Colonic mucosa (tissue), 4 donors: ENCODE measurements around the gene NEU1. TPM values are rescaled to one million over a fixed set of nuclear protein-coding genes. Genes with fewer than 3 reads are reported as not detected.

Source experiments
- DNase-seq: peaks from one replicate; pipeline ENCODE4 v3.0.0-alpha.2; 2020
- H3K27ac ChIP-seq: fragments of 200-600 bp; one replicate; pipeline ENCODE4 v1.8.0; 2021
- H3K27me3 ChIP-seq: fragments of 200-600 bp; one replicate; pipeline ENCODE4 v1.8.0; 2021
- H3K36me3 ChIP-seq: fragments of 200-600 bp; one replicate; pipeline ENCODE4 v1.8.0; 2021
- H3K4me1 ChIP-seq: fragments of 200-600 bp; one replicate; pipeline ENCODE4 v1.8.0; 2021; ENCODE audit warnings: mild to moderate bottlenecking
- H3K4me3 ChIP-seq: fragments of 200-600 bp; one replicate; pipeline ENCODE4 v1.8.0; 2021
- H3K9ac ChIP-seq, 2 donors: one replicate each; pipeline ENCODE4 v1.7.0; 2013; ENCODE audit warnings: control low read depth in 2 of 2, low read depth in 2 of 2, low read length in 2 of 2
- H3K9me3 ChIP-seq: fragments of 200-600 bp; one replicate; pipeline ENCODE4 v1.8.0; 2021
- CTCF ChIP-seq: fragments of 200-600 bp; IDR thresholded peaks from one replicate; pipeline ENCODE4 v1.8.0; 2022; ENCODE audit warnings: antibody characterized with exemption, mild to moderate bottlenecking
- intact Hi-C: fragments of 100-400 bp; cut with DNase I; formaldehyde crosslinking; loops from one replicate; pipeline ENCODE4 v1.14.1; 2022
- total RNA-seq, 2 donors: library from RNA; stranded (reverse); fragmentation: NEBNext Ultra II Directional in 1 of 2; extraction: Animal tissue kit (Norgen Biotek cat#: 25700) in 1 of 2; gene quantifications; one replicate each; pipeline ENCODE4 v1.2.1, GENCODE V29; 2021
- donor health status: healthy.
- donor health status: DM: no; HTN: no; CAD: no.
- donor health status: DM: no; HTN: no; CAD: no.

NEU1 gene
- total RNA-seq, 2 donors from 2014 or later: 33.8 to 47.4 TPM

- intact Hi-C loops: loop anchor here (5.0 kb wide), 1 partner anchor 51 kb away; no protein-coding TSS in a partner anchor
- Histone ChIP-seq H3K4me3 (peak overlapping the region; percentile 50), H3K36me3 (no peaks in the 10 kb centered on the region), H3K9ac (peak overlapping the region; percentile 47 to 85), H3K9me3 (no peaks in the 10 kb centered on the region), H3K4me1 (no peaks in the 10 kb centered on the region), H3K27me3 (no peaks in the 10 kb centered on the region), H3K27ac (peak overlapping the region; percentile 82)
- no peak for TF ChIP-seq CTCF
- DNase-seq: peak; percentile 47
Measured at GRCh38 chr6:31900917-31901414, 38.3 kb upstream of the NEU1 start.

DNA sequence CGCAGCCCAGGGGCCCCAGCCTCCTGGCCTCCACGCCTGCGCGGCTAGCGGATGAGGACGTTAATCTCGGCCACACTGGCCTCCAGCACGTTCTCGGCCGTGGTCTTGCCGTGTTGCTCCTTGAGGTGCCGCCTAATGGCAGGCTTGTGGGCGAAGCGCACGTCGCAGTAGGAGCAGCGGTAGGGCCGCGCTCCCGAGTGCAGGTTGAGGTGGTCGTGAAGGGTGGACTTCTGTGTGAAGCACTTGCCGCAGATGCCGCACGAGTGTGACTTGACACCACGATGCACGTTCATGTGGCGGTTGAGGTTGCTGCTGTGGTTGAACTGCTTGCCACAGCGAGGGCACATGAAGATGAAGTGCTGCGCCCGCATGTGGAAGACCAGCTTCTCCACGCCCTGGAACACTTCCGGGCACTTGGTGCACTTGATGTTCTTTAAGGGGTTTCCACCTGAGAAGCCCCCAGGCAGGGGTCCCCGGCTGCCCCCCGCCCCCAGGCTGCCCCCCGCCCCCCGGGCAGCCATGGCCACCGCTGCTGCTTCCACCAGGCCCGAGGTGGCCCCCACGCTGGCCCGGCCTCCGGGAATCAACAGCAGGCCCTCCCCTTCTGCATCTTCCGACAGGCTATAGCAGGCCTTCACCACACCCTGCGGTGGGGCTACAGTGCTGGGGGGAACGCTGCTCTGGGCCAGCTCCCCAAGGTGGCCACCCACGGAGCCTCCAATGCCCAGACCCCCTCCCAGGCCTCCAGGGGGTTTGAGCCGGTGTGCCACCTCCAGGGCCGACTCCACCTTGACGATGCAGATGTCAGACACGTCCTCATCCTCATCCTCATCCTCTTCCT, 37.5 kb upstream of the NEU1 start:
- H3K27me3 ChIP-seq: no peaks in the 10 kb centered on the region
- H3K27ac ChIP-seq: no peak overlapping the region
- intact Hi-C loops: loop anchor here (5.0 kb wide), 1 partner anchor 52 kb away; no protein-coding TSS in a partner anchor
- TF ChIP-seq CTCF: no peak
- H3K4me3 ChIP-seq: no peak overlapping the region
- no peak for DNase-seq
- H3K9ac ChIP-seq: no peak overlapping the region
- no peaks in the 10 kb centered on the region for H3K36me3 ChIP-seq
- H3K4me1 ChIP-seq: no peaks in the 10 kb centered on the region
- no peaks in the 10 kb centered on the region for H3K9me3 ChIP-seq

DNA sequence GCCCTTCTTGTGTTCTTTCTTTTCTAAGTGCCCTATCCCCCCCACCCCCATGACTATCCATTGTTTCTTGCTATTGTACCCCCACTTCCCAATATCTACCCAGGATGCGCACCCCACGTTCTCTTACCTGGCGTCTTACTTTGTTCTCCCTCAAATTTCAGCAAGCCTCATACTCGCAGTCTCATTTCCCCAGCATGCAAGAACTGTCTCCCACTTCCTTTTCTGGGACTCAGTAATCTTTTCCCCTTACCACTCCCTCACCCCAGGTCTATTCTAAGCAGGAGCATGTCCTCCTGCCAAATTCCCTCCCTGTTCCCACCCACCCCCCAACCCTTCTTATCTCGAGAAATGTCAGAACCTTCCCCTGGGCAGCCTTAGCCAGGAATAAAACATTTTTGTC, 36.6 kb upstream of the NEU1 start:
- intact Hi-C loops: no loop called here
- Histone ChIP-seq H3K9ac (no peak overlapping the region), H3K9me3 (no peaks in the 10 kb centered on the region), H3K36me3 (no peaks in the 10 kb centered on the region), H3K4me3 (no peak overlapping the region), H3K27me3 (no peaks in the 10 kb centered on the region), H3K4me1 (no peaks in the 10 kb centered on the region), H3K27ac (no peak overlapping the region)
- no peak for DNase-seq
- TF ChIP-seq CTCF: no peak

GRCh38 chr6:31898383-31899011, 35.9 kb upstream of the NEU1 start:
- TF ChIP-seq CTCF: no peak
- Histone ChIP-seq H3K4me1 (no peaks in the 10 kb centered on the region), H3K4me3 (peak overlapping the region; percentile 95), H3K27me3 (no peaks in the 10 kb centered on the region), H3K36me3 (no peaks in the 10 kb centered on the region), H3K9me3 (no peaks in the 10 kb centered on the region), H3K9ac (peak overlapping the region; percentile 70 to 94), H3K27ac (peak overlapping the region; percentile 83)
- peak; percentile 63 for DNase-seq
- intact Hi-C loops: no loop called here

DNA sequence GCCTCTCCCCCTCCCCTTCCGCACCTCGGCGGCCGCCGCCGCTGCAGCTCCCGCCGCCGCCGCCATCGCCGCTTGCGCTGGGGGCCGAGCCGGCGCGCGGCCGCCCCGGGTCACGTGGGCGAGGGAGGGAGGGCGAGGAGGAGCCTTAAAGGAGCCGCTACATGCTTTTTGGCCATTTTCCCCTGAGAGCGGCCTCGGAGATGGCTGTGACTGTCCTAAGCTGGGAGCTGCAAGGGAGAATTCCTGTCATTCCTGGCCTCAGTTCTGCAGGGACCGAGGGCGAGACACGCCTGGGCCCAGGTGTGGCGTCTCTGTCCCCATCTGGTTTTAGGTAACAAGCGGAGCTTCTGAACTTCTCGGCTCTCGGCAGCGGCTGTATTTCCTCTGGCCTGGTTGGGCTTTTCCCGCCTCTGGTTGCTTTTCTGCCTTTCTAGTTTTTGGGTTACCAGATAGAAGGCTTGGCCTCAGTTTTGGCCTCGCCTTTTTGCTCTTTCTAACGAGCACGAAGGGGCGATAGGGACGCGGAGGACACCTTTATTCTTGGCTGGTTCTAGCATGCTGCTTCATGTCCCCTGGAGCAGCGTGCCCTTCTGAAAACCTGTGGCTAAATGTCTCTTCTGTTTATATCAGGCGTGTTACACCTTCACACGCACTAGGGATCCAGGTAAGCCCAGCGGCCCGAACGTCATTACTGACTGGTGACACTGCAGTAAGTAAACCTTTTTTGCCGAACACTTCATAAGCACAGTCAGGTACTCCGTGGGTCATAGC, 35.2 kb upstream of the NEU1 start, which contains the start of gene EHMT2:
Gene EHMT2 (minus strand): TSS at position 87 of the 771 bp plus-strand sequence. CDS start 21 bp downstream, at position 66.
- Histone ChIP-seq H3K9ac (peak within 1 kb of the TSS; percentile 70 to 94), H3K27ac (peak within 1 kb of the TSS; percentile 83), H3K9me3 (no peaks in the 10 kb centered on the region), H3K27me3 (no peaks in the 10 kb centered on the region), H3K4me1 (no peaks in the 10 kb centered on the region), H3K4me3 (peak within 1 kb of the TSS; percentile 95), H3K36me3 (no peaks in the 10 kb centered on the region)
- peak; percentile 90 for DNase-seq
- intact Hi-C loops: no loop called here
- TF ChIP-seq CTCF: no peak
